Adrenal gland (tissue), 5 donors: ENCODE data around the gene IL11RA.

ENCODE experiments used
- CTCF ChIP-seq, 6 experiments: fragments of 450-650 bp in 4 of 6; fragments of 200-600 bp in 2 of 6; sonication (generic) in 1 of 6; IDR thresholded peaks; 1 replicate in 5 of 6; 2 replicates in 1 of 6; pipeline versions ENCODE4 v1.5.1 to v1.8.0; 2016 to 2021; ENCODE audit warnings: antibody characterized with exemption in 6 of 6, mild to moderate bottlenecking in 2 of 6, moderate library complexity in 1 of 6
- POLR2A ChIP-seq, 2 donors: fragments of 450-650 bp; IDR thresholded peaks; one replicate each; pipeline ENCODE4 v1.6.1; 2017; ENCODE audit warnings: antibody characterized with exemption in 2 of 2, mild to moderate bottlenecking in 2 of 2, moderate library complexity in 1 of 2
- donor health status: DM: no; HTN: no; CAD: no.

GRCh38 chr9:34629491-34629808, 22.5 kb upstream of the IL11RA start:
- TF ChIP-seq CTCF (IDR thresholded peaks at IDR 0.05) (no peak), POLR2A (IDR thresholded peaks at IDR 0.05) (no peak)
